Body of pancreas (tissue), 4 donors: Measurements from ENCODE around the gene ALG14. TPM values are rescaled to one million over a fixed set of nuclear protein-coding genes. Genes with fewer than 3 reads are reported as not detected.
A peak's percentile ranks its signal among the peaks of the same experiment; 100 is the strongest.

ENCODE experiments used
- ATAC-seq: fragments of 150-250 bp; one replicate; pipeline ENCODE4 v1.9.1; 2016
- DNase-seq, 4 donors: peaks; one replicate each; pipeline ENCODE4 v3.0.0-alpha.2; 2019
- H3K27ac ChIP-seq, 4 donors: fragments of 200-600 bp; sonication (generic); 1 replicate in 3 of 4; 2 replicates in 1 of 4; pipeline versions ENCODE4 v1.5.1 to v1.6.1; 2016 to 2019; ENCODE audit warnings: mild to moderate bottlenecking in 1 of 4, mixed read lengths in 1 of 4, moderate library complexity in 1 of 4
- H3K27me3 ChIP-seq, 2 donors: fragments of 200-600 bp; sonication (generic); one replicate each; pipeline ENCODE4 v1.6.0; 2016; ENCODE audit warnings: mild to moderate bottlenecking in 1 of 2
- H3K36me3 ChIP-seq, 2 donors: fragments of 200-600 bp; sonication (generic); replicated peaks in 1 of 2; 2 replicates each; pipeline ENCODE4 v1.5.1; 2016; ENCODE audit warnings: low read depth in 2 of 2; ENCODE audit not compliant: insufficient read depth in 1 of 2
- H3K4me1 ChIP-seq: fragments of 200-600 bp; sonication (generic); one replicate; pipeline ENCODE4 v1.6.0; 2016
- H3K4me3 ChIP-seq, 2 donors: fragments of 200-600 bp; sonication (generic); 1 replicate in 1 of 2; 2 replicates in 1 of 2; pipeline ENCODE4 v1.5.1; 2016 to 2019
- H3K9me3 ChIP-seq, 3 donors: fragments of 200-600 bp; sonication (generic); 1 replicate in 2 of 3; 2 replicates in 1 of 3; pipeline ENCODE4 v1.5.1; 2016
- CTCF ChIP-seq, 7 experiments: fragments of 450-650 bp in 4 of 7; fragments of 200-600 bp in 3 of 7; sonication (generic) in 3 of 7; IDR thresholded peaks; one replicate each; pipeline ENCODE4 v1.5.1; 2016 to 2019; ENCODE audit warnings: antibody characterized with exemption in 7 of 7
- POLR2A ChIP-seq, 3 donors: fragments of 450-650 bp; IDR thresholded peaks; one replicate each; pipeline ENCODE4 v1.6.1; 2016; ENCODE audit warnings: antibody characterized with exemption in 3 of 3, mild to moderate bottlenecking in 2 of 3
- WGBS, 2 donors: methylation state at CpG; one replicate each; pipeline ENCODE4 v1.1.5; 2017; 5-methylcytosine and 5-hydroxymethylcytosine counted together
- intact Hi-C: fragments of 100-400 bp; cut with DNase I; formaldehyde crosslinking; loops from one replicate; pipeline ENCODE4 v1.15.1; 2023
- total RNA-seq, 2 donors: library from RNA; depleted of rRNA; stranded (reverse); fragments of >200 nt; gene quantifications; one replicate each; pipeline ENCODE4 v1.1.0, GENCODE V29; 2016

ALG14 gene
- total RNA-seq, 2 donors from 2014 or later = 0.78 to 0.99 TPM

GRCh38 chr1:95043141-95043980, 29.4 kb downstream of the ALG14 start:
- WGBS, 2 donors = 23 to 25% methylated on average over 11 of the region's 11 CpGs
- Histone ChIP-seq H3K9me3 (no peaks in the 10 kb centered on the region), H3K4me3 (no peak overlapping the region), H3K4me1 (peaks cover 18% of the 10 kb centered on the region), H3K36me3 (no peaks in the 10 kb centered on the region), H3K27ac (peak overlapping the region in 1 of 4 donors; percentile 44), H3K27me3 (no peaks in the 10 kb centered on the region)
- TF ChIP-seq POLR2A (IDR thresholded peaks at IDR 0.05) (no peak), CTCF (IDR thresholded peaks at IDR 0.05) (peak; percentile 91 to 100 (median 99))
- ATAC-seq (peak; percentile 92), DNase-seq (peak; percentile 85 to 90 (median 88))
- intact Hi-C loops = loop anchor here (5.0 kb wide), 1 partner anchor 191 kb away; no protein-coding TSS in a partner anchor

- Histone ChIP-seq H3K4me1 (peaks cover 18% of the 10 kb centered on the region), H3K9me3 (no peaks in the 10 kb centered on the region), H3K4me3 (no peak overlapping the region), H3K36me3 (no peaks in the 10 kb centered on the region), H3K27me3 (no peaks in the 10 kb centered on the region), H3K27ac (peak overlapping the region in 3 of 4 donors; percentile 10 to 44 (median 23))
- 11 to 22% methylated on average over 3 of the region's 3 CpGs for WGBS, 2 donors
- DNase-seq (no peak), ATAC-seq (no peak)
- TF ChIP-seq POLR2A (IDR thresholded peaks at IDR 0.05) = no peak
- no peak for TF ChIP-seq CTCF (IDR thresholded peaks at IDR 0.05)
- intact Hi-C loops = loop anchor here (5.0 kb wide), 1 partner anchor 190 kb away; no protein-coding TSS in a partner anchor
Measured at GRCh38 chr1:95042286-95042685, 30.5 kb downstream of the ALG14 start.

- intact Hi-C loops = loop anchor here (5.0 kb wide), 1 partner anchor 189 kb away; no protein-coding TSS in a partner anchor
- ATAC-seq (peak; percentile 86), DNase-seq (peak; percentile 59 to 78 (median 73))
- Histone ChIP-seq H3K9me3 (no peaks in the 10 kb centered on the region), H3K36me3 (no peaks in the 10 kb centered on the region), H3K4me3 (no peak overlapping the region), H3K4me1 (peaks cover 18% of the 10 kb centered on the region), H3K27ac (peak overlapping the region in 1 of 4 donors; percentile 44), H3K27me3 (no peaks in the 10 kb centered on the region)
- no peak for TF ChIP-seq POLR2A (IDR thresholded peaks at IDR 0.05)
- TF ChIP-seq CTCF (IDR thresholded peaks at IDR 0.05) = peak; percentile 53 to 96 (median 92)
- 11 to 12% methylated on average over 2 of the region's 2 CpGs for WGBS, 2 donors
Measured at GRCh38 chr1:95041491-95042165, 31.1 kb downstream of the ALG14 start.

- DNase-seq (no peak), ATAC-seq (no peak)
- H3K4me1 ChIP-seq = peaks cover 18% of the 10 kb centered on the region
- H3K36me3 ChIP-seq = no peaks in the 10 kb centered on the region
- 90 to 94% methylated on average over 2 of the region's 2 CpGs for WGBS, 2 donors
- intact Hi-C loops = loop anchor here (5.0 kb wide), 1 partner anchor 188 kb away; no protein-coding TSS in a partner anchor
- H3K4me3 ChIP-seq = no peak overlapping the region
- no peak overlapping the region for H3K27ac ChIP-seq
- H3K27me3 ChIP-seq = no peaks in the 10 kb centered on the region
- TF ChIP-seq CTCF (IDR thresholded peaks at IDR 0.05) (no peak), POLR2A (IDR thresholded peaks at IDR 0.05) (no peak)
- H3K9me3 ChIP-seq = no peaks in the 10 kb centered on the region
Measured at GRCh38 chr1:95040032-95040525, 32.7 kb downstream of the ALG14 start.
